Lung (tissue), 12 donors: ENCODE measurements around the gene PXT1. TPM values are rescaled to one million over a fixed set of nuclear protein-coding genes. Genes with fewer than 3 reads are reported as not detected.

Experiments
- ATAC-seq: fragments of 200-7000 bp; cut with Tn5 transposase; one replicate; pipeline ENCODE4 v1.9.1; 2020; ENCODE audit warnings: moderate number of reproducible peaks; ENCODE audit not compliant: insufficient read depth, low FRiP score
- DNase-seq, 3 donors: peaks; one replicate each; pipeline ENCODE4 v3.0.0-alpha.2; 2013 to 2017
- H3K27ac ChIP-seq, 2 donors: one replicate each; pipeline ENCODE4 v1.5.1; 2013; ENCODE audit warnings: mild to moderate bottlenecking in 2 of 2, moderate library complexity in 2 of 2, control low read depth in 1 of 2, inconsistent platforms in 1 of 2, low read depth in 1 of 2, low read length in 1 of 2
- H3K27me3 ChIP-seq, 3 donors: one replicate each; pipeline ENCODE4 v1.5.1; 2013; ENCODE audit warnings: low read length in 2 of 3; ENCODE audit not compliant: control insufficient read depth in 3 of 3, insufficient read depth in 3 of 3
- H3K36me3 ChIP-seq, 4 donors: one replicate each; pipeline ENCODE4 v1.5.1; 2013; ENCODE audit warnings: low read length in 4 of 4, mild to moderate bottlenecking in 1 of 4, moderate library complexity in 1 of 4; ENCODE audit not compliant: control insufficient read depth in 4 of 4, insufficient read depth in 4 of 4
- H3K4me1 ChIP-seq, 5 donors: one replicate each; pipeline ENCODE4 v1.5.1; 2013; ENCODE audit warnings: low read length in 5 of 5, mild to moderate bottlenecking in 2 of 5, moderate library complexity in 1 of 5; ENCODE audit not compliant: control insufficient read depth in 5 of 5, insufficient read depth in 5 of 5
- H3K4me3 ChIP-seq: one replicate; pipeline ENCODE4 v1.5.1; 2013; ENCODE audit warnings: mild to moderate bottlenecking, control low read depth, moderate library complexity
- H3K9ac ChIP-seq, 2 donors: one replicate each; pipeline ENCODE4 v1.5.1; 2013; ENCODE audit warnings: low read length in 2 of 2, control low read depth in 1 of 2; ENCODE audit not compliant: insufficient read depth in 1 of 2
- H3K9me3 ChIP-seq, 4 donors: one replicate each; pipeline ENCODE4 v1.5.1; 2013; ENCODE audit warnings: low read length in 3 of 4, mild to moderate bottlenecking in 1 of 4, moderate library complexity in 1 of 4; ENCODE audit not compliant: control insufficient read depth in 4 of 4, insufficient read depth in 3 of 4
- CTCF ChIP-seq: IDR thresholded peaks from 2 replicates; pipeline ENCODE4 v1.5.1; 2012; ENCODE audit warnings: mild to moderate bottlenecking; ENCODE audit errors: control extremely low read depth, extremely low read depth
- WGBS, 2 donors: extraction: QIAGEN DNeasy Blood & Tissue Kit; methylation state at CpG; one replicate each; pipeline ENCODE4 v1.1.7; 2013; 5-methylcytosine and 5-hydroxymethylcytosine counted together
- polyA plus RNA-seq, 2 donors: library from polyadenylated mRNA; stranded (reverse); fragments of 200-250 nt; gene quantifications; one replicate each; pipeline ENCODE4 v1.2.1, GENCODE V29; 2013
- total RNA-seq, 2 donors: library from RNA; depleted of rRNA in 1 of 2; stranded (reverse); fragments of >200 nt in 1 of 2; gene quantifications; one replicate each; pipeline ENCODE4 v1.2.1, GENCODE V29; 2014 to 2021
- donor health status: control.
- donor health status: control.
- donor health status: Bipolar disorder and iron deficiency.
- donor health status: healthy.
- donor health status: DM: yes; HTN: yes; CAD: no.

The PXT1 gene
- total and polyA plus RNA-seq, 4 donors, result 0.06 to 0.12 TPM; not detected in 2

- Histone ChIP-seq H3K4me3 (no peak overlapping the region), H3K9me3 (no peaks in the 10 kb centered on the region), H3K27me3 (no peaks in the 10 kb centered on the region), H3K27ac (no peak overlapping the region), H3K9ac (no peak overlapping the region), H3K4me1 (peaks cover 0 to 3% (median 0%) of the 10 kb centered on the region in 5 donors), H3K36me3 (peaks cover 3 to 8% (median 3%) of the 10 kb centered on the region in 4 donors)
- no peak for ATAC-seq
- no peak for TF ChIP-seq CTCF
- 98% methylated on average over 3 of the region's 3 CpGs for WGBS, 2 donors
- no peak for DNase-seq
Measured at GRCh38 chr6:36467625-36468024, 25.0 kb upstream of the PXT1 start.

- WGBS, 2 donors, result 92 to 96% methylated on average over 1 of the region's 1 CpG
- DNase-seq (no peak), ATAC-seq (no peak)
- no peak overlapping the region for H3K27ac ChIP-seq
- H3K9me3 ChIP-seq, result no peaks in the 10 kb centered on the region
- H3K4me3 ChIP-seq, result no peak overlapping the region
- TF ChIP-seq CTCF, result no peak
- H3K27me3 ChIP-seq, result no peaks in the 10 kb centered on the region
- H3K4me1 ChIP-seq, result peaks cover 0 to 14% (median 0%) of the 10 kb centered on the region in 5 donors
- no peak overlapping the region for H3K9ac ChIP-seq
- H3K36me3 ChIP-seq, result no peaks in the 10 kb centered on the region
Measured at GRCh38 chr6:36464233-36464632, 21.6 kb upstream of the PXT1 start.

- Histone ChIP-seq H3K9me3 (no peaks in the 10 kb centered on the region), H3K4me3 (no peak overlapping the region), H3K27ac (no peak overlapping the region), H3K27me3 (no peaks in the 10 kb centered on the region), H3K4me1 (peaks cover 0 to 14% (median 0%) of the 10 kb centered on the region in 5 donors), H3K36me3 (no peaks in the 10 kb centered on the region), H3K9ac (no peak overlapping the region)
- DNase-seq (no peak), ATAC-seq (no peak)
- TF ChIP-seq CTCF, result no peak
- 78 to 93% methylated on average over 1 of the region's 1 CpG for WGBS, 2 donors
Measured at GRCh38 chr6:36463676-36464075, 21.0 kb upstream of the PXT1 start.

GRCh38 chr6:36461646-36462045, 19.0 kb upstream of the PXT1 start:
- Histone ChIP-seq H3K36me3 (peaks cover 0 to under 1% (median 0%) of the 10 kb centered on the region in 4 donors), H3K4me3 (no peak overlapping the region), H3K27me3 (no peaks in the 10 kb centered on the region), H3K4me1 (peaks cover 0 to 14% (median 0%) of the 10 kb centered on the region in 5 donors), H3K9ac (no peak overlapping the region), H3K27ac (no peak overlapping the region), H3K9me3 (no peaks in the 10 kb centered on the region)
- TF ChIP-seq CTCF, result no peak
- DNase-seq (no peak), ATAC-seq (no peak)
- 50 to 52% methylated on average over 3 of the region's 3 CpGs for WGBS, 2 donors
